Measurements from ENCODE around the gene AEN. TPM values are rescaled to one million over a fixed set of nuclear protein-coding genes. Genes with fewer than 3 reads are reported as not detected.

AEN gene
- total and polyA plus RNA-seq, 3 experiments from 2014 or later, result 22.8 to 109 (median 109) TPM

DNA sequence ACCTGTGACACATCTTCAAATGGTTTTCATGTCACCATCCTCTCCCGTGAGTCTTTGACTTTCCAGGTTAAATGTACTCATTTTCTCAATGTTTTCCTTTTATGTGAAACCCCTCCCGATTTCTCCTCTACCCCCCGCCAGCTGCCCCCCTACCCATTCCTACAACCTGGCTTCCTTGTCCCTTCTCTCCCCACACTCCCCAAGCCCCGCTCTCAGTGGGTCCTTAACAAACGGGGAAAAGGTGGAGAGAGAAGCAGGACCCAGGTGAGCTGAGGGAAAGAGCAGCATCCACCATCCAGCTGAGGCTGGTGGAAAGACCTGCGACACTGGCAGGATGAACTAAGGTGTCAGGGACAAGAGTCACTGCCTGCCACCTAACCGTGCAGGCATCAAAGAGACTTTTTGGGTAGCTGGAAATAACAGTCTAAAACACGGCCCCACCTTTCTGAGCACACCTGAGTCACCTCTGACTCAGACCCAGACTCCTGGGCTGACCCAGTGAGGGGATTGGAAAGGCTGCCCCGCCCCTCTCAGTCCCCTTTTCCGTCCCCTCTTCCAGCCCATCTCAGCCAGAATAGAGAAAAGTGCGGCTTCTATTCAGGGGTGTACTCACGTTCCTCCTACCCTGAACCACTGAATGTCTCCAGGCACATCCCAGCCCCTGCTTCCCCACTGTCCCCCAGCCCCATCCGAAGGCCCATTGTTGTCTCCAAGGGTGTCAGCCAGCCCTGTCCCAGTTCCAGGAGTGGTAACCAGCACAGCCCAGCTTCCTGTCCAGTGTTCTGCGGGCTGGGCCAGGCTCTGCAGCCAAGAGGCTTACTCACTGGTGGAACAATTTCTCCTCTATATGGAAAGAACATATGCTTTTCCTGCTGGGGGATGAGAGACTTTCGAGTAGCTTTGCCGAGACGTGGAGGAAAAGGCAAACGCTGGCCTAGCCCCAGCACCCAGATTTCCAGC, 38.1 kb downstream of the AEN start:
- POLR2A ChIA-PET, result no interaction called here
- peak overlapping the region in 6 of 8 donors; percentile 24 to 92 (median 66) for H3K27ac Mint-ChIP-seq

DNA sequence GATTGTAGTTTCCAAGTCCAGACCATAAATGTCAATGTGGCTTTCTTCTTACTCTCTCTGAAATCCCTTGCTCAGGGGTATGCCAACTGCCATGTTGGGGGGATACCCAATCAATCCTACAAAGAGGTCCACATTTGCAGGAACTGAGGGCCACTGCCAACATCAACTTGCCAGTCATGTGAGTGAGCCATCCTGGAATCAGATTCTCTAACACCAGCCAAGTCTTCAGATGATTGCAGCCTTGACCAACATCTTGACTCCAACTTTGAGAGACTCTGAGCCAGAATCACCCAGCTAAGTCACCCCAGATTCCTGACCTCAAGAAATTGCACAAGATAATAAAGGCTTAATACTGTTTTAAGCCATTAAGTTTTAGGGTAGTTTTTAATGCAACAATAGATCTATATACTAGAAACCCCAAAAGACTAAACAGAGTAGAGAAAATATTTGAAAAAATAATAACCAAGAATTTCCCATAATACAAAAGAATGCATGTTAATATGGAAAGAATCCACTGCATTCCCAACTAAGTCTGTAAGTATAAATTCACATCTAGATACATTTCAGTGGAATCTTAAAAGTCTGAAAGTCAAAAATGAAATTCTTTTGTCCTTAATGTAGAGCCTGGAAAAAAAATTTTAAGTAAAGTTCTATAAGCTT, 40.0 kb downstream of the AEN start:
- Histone ChIP-seq H3K4me3 (ENCODE audit: low read length) (no peak overlapping the region), H3K9me3 (ENCODE audit: low read length) (no peaks in the 10 kb centered on the region), H3K27ac (ENCODE audit: low read depth, low read length) (no peak overlapping the region), H3K36me3 (ENCODE audit: insufficient read depth, low read length) (no peaks in the 10 kb centered on the region), H3K27me3 (ENCODE audit: insufficient read depth, low read length, poor library complexity, severe bottlenecking) (no peaks in the 10 kb centered on the region), H3K4me1 (ENCODE audit: insufficient read depth, low read length) (peaks cover 48% of the 10 kb centered on the region)
- no peaks in the 10 kb centered on the region for H3K27me3 Mint-ChIP-seq
- H3K4me3 Mint-ChIP-seq, result no peak overlapping the region
- DNase-seq, result no peak
- ChIA-PET CTCF (interaction anchor here (0.9 to 11.6 kb wide), 6 partner anchors 12 to 244 kb away, joined by 3 to 88 read pairs (median 3); partner anchors contain the start of gene ISG20), POLR2A (no interaction called here)
- peaks cover 18 to 55% (median 25%) of the 10 kb centered on the region in 3 donors for H3K4me1 Mint-ChIP-seq
- peaks cover 0 to 3% (median 1%) of the 10 kb centered on the region in 3 donors for H3K36me3 Mint-ChIP-seq
- no peaks in the 10 kb centered on the region for H3K9me3 Mint-ChIP-seq
- H3K27ac Mint-ChIP-seq, result peak overlapping the region; percentile 21 to 71 (median 58)

More for the DNA sequence above, 38.1 kb downstream of the AEN start:
- H3K9me3 Mint-ChIP-seq, result no peaks in the 10 kb centered on the region
- H3K36me3 Mint-ChIP-seq, result peaks cover 0 to 21% (median 1%) of the 10 kb centered on the region in 3 donors
- peaks cover 63% of the 10 kb centered on the region for H3K4me1 ChIP-seq (ENCODE audit: insufficient read depth, low read length)
- DNase-seq, result no peak
- no peaks in the 10 kb centered on the region for H3K9me3 ChIP-seq (ENCODE audit: low read length)
- CTCF ChIA-PET, result interaction anchor here (0.9 to 11.6 kb wide), 5 partner anchors 10 to 79 kb away, joined by 3 to 88 read pairs (median 7); partner anchors contain the start of gene AEN
- H3K36me3 ChIP-seq (ENCODE audit: insufficient read depth, low read length), result no peaks in the 10 kb centered on the region
- no peaks in the 10 kb centered on the region for H3K27me3 Mint-ChIP-seq
- peak overlapping the region in 1 of 7 donors; percentile 65 for H3K4me3 Mint-ChIP-seq
- no peak overlapping the region for H3K27ac ChIP-seq (ENCODE audit: low read depth, low read length)
- H3K27me3 ChIP-seq (ENCODE audit: insufficient read depth, low read length, poor library complexity, severe bottlenecking), result no peaks in the 10 kb centered on the region
- no peak overlapping the region for H3K4me3 ChIP-seq (ENCODE audit: low read length)
- H3K4me1 Mint-ChIP-seq, result peaks cover 32 to 70% (median 37%) of the 10 kb centered on the region in 3 donors

DNA sequence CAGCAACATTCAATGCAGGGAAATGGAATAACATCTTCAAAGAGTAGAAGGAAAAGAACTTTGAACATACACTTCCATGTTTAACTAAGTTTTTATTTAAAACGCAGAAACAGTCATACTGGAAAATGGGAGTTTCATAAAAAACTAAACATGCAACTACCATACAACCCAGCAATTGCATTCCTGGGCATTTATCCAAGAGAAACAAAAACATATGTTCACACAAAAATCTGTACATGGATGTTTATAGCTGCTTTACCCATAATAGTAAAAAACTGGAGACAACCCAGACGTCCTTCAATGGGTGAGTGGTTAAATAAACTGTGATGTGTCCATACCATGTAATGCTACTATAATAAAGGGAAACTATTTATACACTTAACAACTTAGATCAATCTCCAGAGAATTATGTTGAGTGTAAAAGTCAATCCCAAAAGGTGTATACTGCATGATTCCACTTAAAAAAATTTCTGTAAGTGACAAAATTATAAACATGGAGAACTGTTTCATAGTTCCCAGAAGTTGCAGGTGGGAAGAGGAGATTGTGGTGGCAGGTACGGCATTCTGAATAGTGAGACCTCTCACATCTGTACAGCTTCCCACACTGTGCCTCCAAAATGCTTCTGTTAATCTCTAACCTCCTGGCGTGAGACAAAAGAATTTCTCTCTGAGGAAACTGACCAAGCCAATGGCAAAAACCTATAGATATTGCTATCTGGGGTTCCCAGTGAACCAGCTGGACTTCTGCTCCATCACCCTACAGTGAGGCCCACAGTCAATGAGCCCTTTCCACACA, 40.8 kb downstream of the AEN start:
- Mint-ChIP-seq H3K9me3 (no peaks in the 10 kb centered on the region), H3K36me3 (peaks cover 0 to 3% (median 1%) of the 10 kb centered on the region in 3 donors), H3K4me1 (peaks cover 16 to 50% (median 23%) of the 10 kb centered on the region in 3 donors), H3K4me3 (no peak overlapping the region), H3K27ac (peak overlapping the region in 4 of 8 donors; percentile 21 to 54 (median 32)), H3K27me3 (no peaks in the 10 kb centered on the region)
- no peaks in the 10 kb centered on the region for H3K9me3 ChIP-seq (ENCODE audit: low read length)
- H3K4me3 ChIP-seq (ENCODE audit: low read length), result no peak overlapping the region
- no peaks in the 10 kb centered on the region for H3K36me3 ChIP-seq (ENCODE audit: insufficient read depth, low read length)
- H3K27me3 ChIP-seq (ENCODE audit: insufficient read depth, low read length, poor library complexity, severe bottlenecking), result no peaks in the 10 kb centered on the region
- POLR2A ChIA-PET, result no interaction called here
- no peak for DNase-seq
- H3K4me1 ChIP-seq (ENCODE audit: insufficient read depth, low read length), result peaks cover 41% of the 10 kb centered on the region
- no peak overlapping the region for H3K27ac ChIP-seq (ENCODE audit: low read depth, low read length)
- CTCF ChIA-PET, result interaction anchor here (1.0 to 11.6 kb wide), 4 partner anchors 12 to 36 kb away, joined by 3 to 88 read pairs (median 6); partner anchors contain the start of gene ISG20

DNA sequence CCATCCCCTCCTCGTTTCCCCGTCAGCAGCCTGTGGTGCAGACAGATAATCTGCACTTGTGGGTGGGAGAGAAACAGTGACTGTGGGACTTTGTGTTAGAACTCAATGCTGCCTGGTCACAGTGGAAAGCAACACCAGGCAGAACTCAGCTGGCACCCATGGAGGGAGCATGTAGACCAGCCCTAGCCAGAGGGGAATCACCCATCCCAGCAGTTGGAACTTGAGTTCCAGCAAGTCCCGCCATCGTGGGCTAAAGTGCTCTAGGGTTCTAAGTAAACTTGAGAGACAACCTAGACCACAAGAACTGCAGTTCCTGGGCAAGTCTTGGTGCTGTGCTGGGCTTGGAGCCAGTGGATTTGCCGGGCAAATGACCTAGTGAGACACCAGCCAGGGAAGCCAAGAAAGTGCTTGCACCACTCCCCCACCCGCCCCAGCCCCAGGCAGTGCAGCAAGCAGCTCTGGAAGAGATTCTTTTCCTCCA, 42.0 kb downstream of the AEN start:
- peaks cover 0 to 1% of the 10 kb centered on the region in 2 donors for H3K27me3 Mint-ChIP-seq
- H3K4me1 Mint-ChIP-seq, result peaks cover 8 to 37% (median 13%) of the 10 kb centered on the region in 3 donors
- H3K4me3 ChIP-seq (ENCODE audit: low read length), result no peak overlapping the region
- POLR2A ChIA-PET, result interaction anchor here (2.1 kb wide), 1 partner anchor 25 kb away, joined by 7 read pairs; the partner anchor contains the start of gene ISG20
- H3K36me3 ChIP-seq (ENCODE audit: insufficient read depth, low read length), result no peaks in the 10 kb centered on the region
- H3K4me1 ChIP-seq (ENCODE audit: insufficient read depth, low read length), result peaks cover 30% of the 10 kb centered on the region
- no peak overlapping the region for H3K27ac ChIP-seq (ENCODE audit: low read depth, low read length)
- no peak for DNase-seq
- H3K9me3 ChIP-seq (ENCODE audit: low read length), result no peaks in the 10 kb centered on the region
- CTCF ChIA-PET, result interaction anchor here (0.6 to 5.5 kb wide), 7 partner anchors 13 to 50 kb away, joined by 3 to 81 read pairs (median 9); no protein-coding TSS in a partner anchor
- no peaks in the 10 kb centered on the region for H3K9me3 Mint-ChIP-seq
- H3K36me3 Mint-ChIP-seq, result peaks cover 0 to 3% (median 0%) of the 10 kb centered on the region in 3 donors
- peak overlapping the region in 4 of 8 donors; percentile 19 to 76 (median 38) for H3K27ac Mint-ChIP-seq
- no peaks in the 10 kb centered on the region for H3K27me3 ChIP-seq (ENCODE audit: insufficient read depth, low read length, poor library complexity, severe bottlenecking)
- no peak overlapping the region for H3K4me3 Mint-ChIP-seq

DNA sequence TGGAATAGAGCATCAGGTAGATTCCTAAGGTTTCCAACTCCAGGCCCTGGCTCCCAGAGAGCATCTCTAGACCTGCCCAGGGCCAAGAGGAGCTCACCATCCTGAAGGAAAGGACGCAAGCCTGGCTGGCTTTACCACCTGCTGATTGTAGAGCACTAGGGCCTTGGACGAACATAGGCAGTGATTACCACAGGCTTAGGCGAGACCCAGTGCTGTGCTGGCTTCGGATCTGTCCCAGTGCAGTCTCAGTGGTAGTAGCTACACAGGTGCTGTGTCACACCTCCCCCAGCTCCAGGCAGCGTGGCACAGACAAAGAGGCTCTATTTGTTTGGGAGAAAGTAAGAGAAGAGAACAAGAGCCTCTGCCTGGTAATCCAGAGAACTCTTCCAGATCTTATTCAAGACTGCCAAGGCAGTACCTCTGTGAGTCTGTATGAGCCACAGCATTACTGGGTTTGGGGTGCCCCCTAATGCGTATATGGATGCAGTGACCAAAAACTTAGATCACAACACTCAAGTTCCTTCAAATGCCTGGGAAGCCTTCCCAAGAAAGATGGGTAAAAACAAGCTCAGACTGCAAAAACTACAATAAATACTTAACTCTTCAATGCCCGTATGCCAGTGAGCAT, 43.1 kb downstream of the AEN start:
- POLR2A ChIA-PET, result interaction anchor here (0.9 to 2.1 kb wide), 5 partner anchors 26 to 40 kb away, joined by 3 to 8 read pairs (median 7); partner anchors contain the start of gene ISG20
- Histone ChIP-seq H3K4me1 (ENCODE audit: insufficient read depth, low read length) (peaks cover 26% of the 10 kb centered on the region), H3K9me3 (ENCODE audit: low read length) (no peaks in the 10 kb centered on the region), H3K4me3 (ENCODE audit: low read length) (no peak overlapping the region), H3K27ac (ENCODE audit: low read depth, low read length) (no peak overlapping the region), H3K27me3 (ENCODE audit: insufficient read depth, low read length, poor library complexity, severe bottlenecking) (no peaks in the 10 kb centered on the region), H3K36me3 (ENCODE audit: insufficient read depth, low read length) (no peaks in the 10 kb centered on the region)
- CTCF ChIA-PET, result interaction anchor here (0.6 to 5.5 kb wide), 12 partner anchors 8 to 158 kb away, joined by 3 to 81 read pairs (median 6); no protein-coding TSS in a partner anchor
- peaks cover 5 to 6% of the 10 kb centered on the region in 2 donors for H3K27me3 Mint-ChIP-seq
- H3K36me3 Mint-ChIP-seq, result peaks cover 0 to 3% (median 0%) of the 10 kb centered on the region in 3 donors
- peaks cover 0 to 2% (median 0%) of the 10 kb centered on the region in 5 donors for H3K9me3 Mint-ChIP-seq
- H3K4me3 Mint-ChIP-seq, result no peak overlapping the region
- H3K4me1 Mint-ChIP-seq, result peaks cover 8 to 28% (median 12%) of the 10 kb centered on the region in 3 donors
- DNase-seq, result peak; percentile 18 to 74 (median 48)
- peak overlapping the region in 5 of 8 donors; percentile 54 to 87 (median 65) for H3K27ac Mint-ChIP-seq

DNA sequence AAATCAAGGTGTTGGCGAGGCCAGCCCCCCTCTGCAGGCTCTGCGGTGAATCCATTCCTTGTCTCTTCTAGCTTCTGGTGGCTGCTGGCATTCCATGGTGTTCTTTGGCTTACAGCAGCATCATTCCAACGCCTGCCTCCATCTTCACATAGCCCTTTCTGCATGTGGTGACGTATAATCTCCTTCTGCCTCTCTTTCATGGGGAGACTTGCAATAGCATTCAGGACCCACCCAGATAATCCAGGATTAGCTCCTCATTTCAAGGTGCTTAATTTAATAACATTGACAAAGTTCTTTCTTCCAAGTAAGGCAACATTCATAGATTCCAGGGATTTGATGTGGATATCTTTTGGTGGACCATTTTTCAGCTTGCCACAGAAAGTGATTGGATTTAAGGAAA, 53.5 kb downstream of the AEN start:
- Mint-ChIP-seq H3K4me3 (no peak overlapping the region), H3K27me3 (peaks cover 25 to 52% of the 10 kb centered on the region in 2 donors), H3K27ac (no peak overlapping the region), H3K9me3 (peaks cover 0 to 9% (median 5%) of the 10 kb centered on the region in 5 donors), H3K36me3 (peaks cover 0 to 17% (median 6%) of the 10 kb centered on the region in 3 donors), H3K4me1 (no peaks in the 10 kb centered on the region)
- ChIA-PET POLR2A (interaction anchor here (0.6 kb wide), 1 partner anchor 1709 kb away, joined by 5 read pairs; no protein-coding TSS in a partner anchor), CTCF (interaction anchor here (1.2 kb wide), 1 partner anchor 10 kb away, joined by 5 read pairs; no protein-coding TSS in a partner anchor)
- peaks cover 4% of the 10 kb centered on the region for H3K27me3 ChIP-seq (ENCODE audit: insufficient read depth, low read length, poor library complexity, severe bottlenecking)
- no peak for DNase-seq
- no peak overlapping the region for H3K4me3 ChIP-seq (ENCODE audit: low read length)
- H3K27ac ChIP-seq (ENCODE audit: low read depth, low read length), result no peak overlapping the region
- no peaks in the 10 kb centered on the region for H3K4me1 ChIP-seq (ENCODE audit: insufficient read depth, low read length)
- H3K36me3 ChIP-seq (ENCODE audit: insufficient read depth, low read length), result no peaks in the 10 kb centered on the region
- no peaks in the 10 kb centered on the region for H3K9me3 ChIP-seq (ENCODE audit: low read length)

Data from CD8-positive, alpha-beta memory T cell (primary cell).